T1000 (cell line): Measurements from ENCODE around the gene STK4.
"Not testable (repeated sequence)": the region's sequence is repeated elsewhere in the genome, so short reads cannot be mapped to it uniquely, and the experiment has no call there.

Experiments used
- DNase-seq: peaks from one replicate; lab custom pipeline; 2025; ENCODE audit warnings: mixed read lengths; lab: John Stamatoyannopoulos, UW

Gene STK4

DNA sequence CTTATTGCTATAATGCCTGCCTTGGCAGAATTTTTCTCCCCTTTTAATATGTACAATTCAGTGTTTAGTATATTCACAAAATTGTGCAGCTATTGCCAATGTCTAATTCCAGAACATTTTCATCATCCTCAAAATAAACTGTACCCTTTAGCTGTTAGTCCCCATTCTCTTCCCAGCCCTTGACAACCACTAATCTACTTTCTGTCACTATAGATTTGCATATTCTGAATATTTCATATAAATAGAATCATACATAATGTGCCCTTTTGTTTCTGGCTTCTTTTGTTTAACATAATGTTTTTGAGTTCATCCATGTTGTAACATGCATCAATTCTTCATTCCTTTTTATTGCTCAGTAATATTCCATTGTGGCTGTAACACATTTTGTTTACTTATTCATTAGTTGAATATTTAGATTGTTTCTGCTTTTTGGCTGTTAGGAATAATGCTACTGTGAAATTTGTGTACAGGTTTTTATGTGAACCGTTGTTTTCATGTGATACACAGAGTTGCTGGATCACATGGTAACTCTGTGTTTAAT is 22.4 kb downstream of the STK4 start:
- no peak for DNase-seq

DNA sequence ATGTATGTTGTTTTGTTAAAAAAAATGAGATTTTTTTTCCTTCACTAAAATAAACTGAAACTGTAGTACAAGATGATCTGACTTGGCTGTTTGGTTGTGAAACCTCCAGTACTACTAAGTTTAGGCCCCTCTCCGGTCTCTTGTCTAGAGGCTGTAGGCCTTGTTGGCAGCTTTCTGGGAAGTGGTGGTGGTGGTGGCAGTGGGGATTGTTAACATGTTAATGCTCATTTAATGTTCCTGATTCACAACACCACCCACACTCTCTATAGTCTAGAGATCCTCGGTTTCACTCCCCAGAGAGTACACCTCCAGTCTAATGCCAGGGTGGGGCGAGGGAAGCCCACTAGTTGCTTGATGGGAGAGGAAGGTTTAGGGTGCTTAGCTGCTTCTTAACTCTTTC is 24.1 kb downstream of the STK4 start:
- no peak for DNase-seq

DNA sequence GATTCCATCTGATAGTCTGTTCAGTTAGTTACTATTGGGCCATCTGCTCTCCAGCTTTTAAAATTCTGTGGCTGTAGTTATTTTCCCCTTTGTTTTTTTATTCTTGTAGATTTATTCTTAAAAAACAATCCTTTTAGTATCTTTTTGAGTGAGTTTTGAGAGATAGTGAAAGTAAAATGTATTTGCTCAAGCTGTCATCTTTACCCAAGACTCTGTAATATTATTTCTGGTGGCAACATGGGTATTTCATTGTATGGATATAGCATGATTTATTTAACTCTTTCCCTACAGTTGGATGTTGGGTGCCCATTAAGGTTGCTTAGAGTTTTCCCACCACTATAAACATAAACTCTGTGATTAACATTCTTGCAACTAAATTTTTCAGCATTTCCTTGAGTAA is 24.6 kb downstream of the STK4 start:
- no peak for DNase-seq

DNA sequence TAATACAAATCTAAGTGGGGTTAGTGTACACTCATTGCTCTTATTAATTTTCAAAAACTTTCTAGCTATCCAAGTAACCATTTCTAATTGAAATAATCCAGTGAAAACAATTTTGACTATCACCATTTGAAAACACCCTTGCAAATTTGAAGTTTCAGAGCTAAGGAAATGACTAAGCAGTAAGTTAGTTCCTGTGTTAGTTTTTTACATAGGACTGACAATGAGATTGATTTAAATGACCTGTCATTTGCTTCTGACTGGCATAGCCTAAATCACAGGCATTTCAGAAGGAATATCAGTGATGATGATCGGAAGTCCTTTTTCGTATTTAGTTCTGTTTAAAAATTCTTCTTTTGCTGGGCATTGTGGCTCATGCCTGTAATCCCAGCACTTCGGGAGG is 27.0 kb downstream of the STK4 start:
- DNase-seq = no peak

DNA sequence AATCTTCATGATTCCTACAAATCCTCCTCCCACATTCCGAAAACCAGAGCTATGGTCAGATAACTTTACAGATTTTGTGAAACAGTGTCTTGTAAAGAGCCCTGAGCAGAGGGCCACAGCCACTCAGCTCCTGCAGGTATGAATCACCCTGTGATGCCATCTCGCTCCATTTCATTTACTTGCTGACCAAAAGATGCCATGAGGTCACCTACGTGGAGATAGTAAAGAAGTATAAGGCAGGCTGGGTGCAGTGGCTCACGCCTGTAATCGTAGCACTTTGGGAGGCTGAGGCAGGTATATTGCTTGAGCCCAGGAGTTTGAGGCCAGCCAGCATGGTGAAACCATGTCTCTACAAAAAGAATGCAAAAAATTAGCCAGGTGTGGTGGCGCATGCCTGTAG is 30.9 kb downstream of the STK4 start:
- no peak for DNase-seq

DNA sequence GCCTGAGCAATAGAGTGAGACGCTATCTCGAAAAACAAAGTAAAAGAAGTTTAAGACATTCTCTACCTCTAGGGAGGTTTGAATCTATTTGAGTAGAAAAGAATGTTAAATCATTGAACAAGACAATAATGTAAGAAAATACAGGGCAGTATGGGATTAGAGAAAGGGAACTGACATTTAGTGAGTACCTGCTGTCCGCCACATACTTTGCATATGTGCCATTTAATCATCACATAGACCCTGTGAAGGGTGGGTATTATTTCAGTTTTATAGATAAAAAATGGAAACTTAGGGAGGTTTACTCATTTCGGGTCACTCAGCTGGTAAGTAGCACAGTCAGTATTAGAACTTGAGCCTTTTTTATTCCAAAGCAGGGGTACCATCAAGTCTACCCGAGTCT is 31.4 kb downstream of the STK4 start:
- DNase-seq = no peak

DNA sequence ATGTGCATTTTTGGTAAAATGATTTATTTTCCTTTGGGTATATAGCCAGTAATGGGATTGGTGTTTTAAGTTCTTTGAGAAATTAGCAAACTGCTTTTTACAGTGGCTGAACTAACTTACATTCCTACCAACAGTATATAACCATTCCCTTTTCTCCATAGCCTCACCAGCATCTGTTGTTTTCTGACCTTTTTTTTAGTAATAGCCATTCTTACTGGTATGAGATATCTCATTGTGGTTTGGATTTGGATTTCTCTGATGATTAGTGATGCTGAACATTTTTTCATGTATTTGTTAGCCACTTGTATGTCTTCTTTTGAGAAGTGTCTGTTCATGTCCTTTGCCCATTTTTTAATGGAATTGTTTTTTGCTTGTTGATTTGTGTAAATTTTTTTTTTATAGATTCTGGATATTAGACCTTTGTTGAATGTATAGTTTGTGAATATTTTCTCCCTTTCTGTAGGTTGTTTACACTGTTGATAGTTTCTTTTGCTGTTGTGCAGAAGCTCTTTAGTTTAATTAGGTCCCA is 42.3 kb downstream of the STK4 start:
- no peak for DNase-seq

DNA sequence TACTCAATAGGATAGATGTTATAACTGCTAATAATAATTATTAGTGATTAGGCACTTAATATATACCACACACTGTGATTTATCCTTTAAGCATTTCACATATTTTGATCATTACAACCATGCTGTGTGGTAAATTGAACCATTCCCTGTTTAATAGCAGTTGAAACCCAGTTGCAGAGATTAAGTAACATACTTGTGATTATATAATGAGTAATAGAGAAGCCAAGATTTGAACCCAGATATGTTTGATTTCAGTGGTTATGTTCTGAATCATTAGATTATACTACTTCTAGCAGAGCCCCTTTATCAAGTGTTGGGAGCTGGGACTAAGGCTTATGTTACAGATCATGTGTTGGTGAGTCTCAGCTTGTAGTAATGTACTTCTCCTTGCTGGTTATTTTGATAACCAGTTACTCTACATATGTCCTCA is 44.1 kb downstream of the STK4 start:
- DNase-seq = no peak

DNA sequence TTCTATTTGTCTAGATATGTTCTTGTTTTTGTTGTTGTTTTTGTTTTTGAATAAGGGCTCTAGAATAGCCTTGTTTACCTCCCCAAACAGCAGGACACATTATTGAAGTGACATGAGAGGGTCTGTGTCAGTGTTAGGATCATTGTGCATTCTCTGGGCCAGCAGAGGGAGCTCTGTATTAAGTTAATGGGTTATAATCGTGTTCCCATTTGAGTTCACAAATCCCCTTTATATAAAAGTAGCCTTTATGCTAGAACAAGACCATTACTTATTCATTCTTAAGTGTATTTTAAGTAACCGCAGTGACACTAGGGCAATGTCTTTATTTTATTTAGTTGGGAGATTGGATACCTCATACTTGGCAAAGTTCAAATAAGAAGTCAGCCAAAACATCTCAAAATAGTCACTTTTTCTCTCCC is 44.8 kb downstream of the STK4 start:
- peak; percentile 18 for DNase-seq

DNA sequence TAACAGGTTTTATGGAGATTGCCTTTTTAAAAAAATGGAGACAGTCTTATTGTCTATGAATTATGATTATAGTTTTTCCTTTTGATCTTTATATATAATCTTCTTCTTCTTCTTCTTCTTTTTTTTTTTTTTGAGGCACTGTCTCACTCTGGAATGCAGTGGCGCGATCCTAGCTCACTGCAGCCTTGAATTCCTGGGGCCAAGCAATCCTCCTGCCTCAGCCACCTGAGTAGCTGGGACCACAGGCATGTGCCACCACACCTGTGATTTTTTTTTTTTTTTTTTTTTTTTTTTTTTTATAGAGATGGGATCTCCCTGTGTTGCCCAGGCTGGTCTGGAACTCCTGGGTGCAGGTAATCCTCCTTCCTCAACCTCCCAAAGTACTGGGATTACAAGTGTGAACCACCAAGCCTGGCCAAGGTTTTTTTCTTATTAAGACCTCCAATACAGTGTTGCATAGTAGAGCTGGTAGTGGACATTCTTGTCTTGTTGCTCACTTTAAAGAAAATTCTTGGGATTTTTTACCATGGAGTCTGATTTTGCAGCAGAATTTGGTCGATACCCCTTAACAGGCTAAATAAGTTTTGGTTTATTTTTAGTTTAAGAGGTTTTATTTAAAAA is 46.5 kb downstream of the STK4 start:
- DNase-seq = no peak

DNA sequence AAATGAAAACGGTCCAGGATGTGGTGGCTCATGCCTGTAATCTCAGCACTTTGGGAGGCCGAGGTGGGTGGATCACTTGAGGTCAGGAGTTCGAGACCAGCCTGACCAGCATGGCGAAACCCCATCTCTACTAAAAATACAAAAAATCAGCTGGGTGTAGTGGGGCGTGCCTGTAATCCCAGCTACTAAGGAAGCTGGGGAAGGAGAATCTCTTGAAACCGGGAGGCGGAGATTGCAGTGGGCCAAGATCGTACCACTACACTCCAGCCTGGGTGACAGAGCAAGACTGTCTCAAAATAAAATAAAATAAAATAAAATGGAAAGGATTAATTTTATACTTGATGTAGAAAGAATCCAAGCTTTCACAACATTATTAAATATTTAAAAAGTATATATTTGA is 47.8 kb downstream of the STK4 start:
- DNase-seq = not testable (repeated sequence)

DNA sequence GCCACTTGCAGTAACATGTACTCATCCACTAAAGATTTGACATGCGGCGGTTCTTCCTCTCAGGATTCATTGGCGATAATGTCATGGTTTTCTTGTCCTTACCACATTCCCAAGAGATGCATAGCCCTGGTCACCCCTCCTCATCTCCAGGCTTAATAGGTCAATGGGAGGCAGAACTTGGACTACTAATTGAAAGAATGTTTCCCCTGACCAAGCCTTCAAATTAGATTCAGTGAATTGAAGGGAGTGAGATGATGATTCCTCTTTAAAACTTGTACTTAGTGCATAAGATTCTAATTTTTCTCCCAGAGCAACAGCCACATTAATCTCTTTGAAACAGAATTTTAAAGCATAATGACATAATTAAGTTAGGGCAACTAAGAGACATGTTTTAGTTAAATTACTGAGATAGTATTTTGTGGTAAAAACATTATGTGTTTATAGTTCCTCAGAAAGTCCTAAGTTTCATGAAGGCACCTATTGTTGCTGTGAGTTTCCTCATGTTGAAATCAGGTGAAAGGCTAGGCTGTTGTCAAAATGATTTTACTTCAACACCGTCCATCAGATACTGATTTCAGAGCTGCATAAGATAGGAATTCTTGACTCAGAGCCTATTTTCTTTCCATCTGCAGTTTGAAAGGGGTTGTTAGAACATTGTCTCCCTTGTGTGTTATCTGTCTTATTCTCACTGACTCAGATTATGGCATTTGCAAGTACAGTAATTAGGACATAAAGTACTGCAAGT is 48.5 kb downstream of the STK4 start:
- no peak for DNase-seq

DNA sequence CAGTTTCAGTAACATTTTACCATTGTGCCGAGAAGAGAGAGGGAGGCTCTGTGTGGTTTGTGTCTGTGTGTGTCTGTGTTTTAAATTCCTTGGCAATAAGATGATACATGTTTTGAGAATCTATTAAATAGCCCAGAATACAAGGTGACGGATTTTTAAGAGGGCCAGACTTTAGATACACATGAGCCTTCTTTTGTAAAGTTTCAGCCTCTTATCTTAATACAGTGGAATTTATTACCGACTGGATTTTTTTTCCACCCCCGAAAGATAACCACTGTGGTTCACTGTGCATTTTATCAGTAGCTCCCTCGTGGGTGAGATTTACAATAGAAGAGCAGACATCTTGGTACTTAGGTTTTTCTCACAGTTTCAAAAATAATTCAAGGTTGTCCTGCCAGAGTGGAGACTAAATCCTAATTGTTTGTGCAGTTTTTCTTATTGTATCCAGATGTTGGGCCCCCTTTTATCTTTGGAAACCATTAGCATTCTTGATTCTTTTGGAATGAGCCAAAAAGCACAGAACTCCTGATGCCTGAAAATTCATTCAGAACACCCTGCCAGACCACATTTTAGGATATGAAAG is 49.9 kb downstream of the STK4 start:
- DNase-seq = no peak

DNA sequence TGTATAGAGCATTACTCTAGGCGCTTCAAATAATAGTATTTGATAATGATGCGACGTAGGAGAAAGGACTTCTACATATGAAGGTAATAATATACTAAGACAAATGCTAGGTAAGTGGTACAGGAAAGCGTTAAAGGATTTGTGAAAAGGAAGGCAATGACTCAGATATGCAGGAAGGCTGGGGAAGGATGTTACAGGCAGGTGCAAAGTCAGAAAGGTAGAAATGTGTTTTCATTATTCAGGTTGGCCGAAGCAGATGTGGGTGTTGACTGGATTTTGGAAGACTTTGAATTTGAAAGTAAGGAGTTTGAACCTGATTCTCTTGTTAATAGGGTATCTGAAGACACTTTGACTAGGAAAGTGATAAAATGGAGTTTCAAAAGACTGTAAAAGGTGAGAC is 51.0 kb downstream of the STK4 start:
- DNase-seq = no peak

DNA sequence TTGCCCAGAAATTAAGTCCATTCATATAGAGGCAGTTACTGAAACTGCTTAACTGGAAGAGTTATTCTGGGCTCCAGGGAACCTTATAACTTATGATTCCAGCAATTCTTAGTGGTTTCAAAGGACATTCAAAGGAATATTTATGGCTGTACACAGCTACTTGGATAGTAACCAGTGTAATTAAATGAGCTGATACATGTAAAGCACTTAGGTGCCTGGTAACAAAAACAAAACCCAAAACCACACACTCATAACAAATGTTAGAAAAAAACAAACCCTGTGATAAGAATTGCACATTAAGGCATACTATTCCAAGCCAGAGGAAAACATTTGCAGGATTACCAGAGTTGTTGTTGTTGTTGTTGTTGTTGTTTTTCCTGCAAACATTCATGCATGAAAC is 51.5 kb downstream of the STK4 start:
- no peak for DNase-seq

DNA sequence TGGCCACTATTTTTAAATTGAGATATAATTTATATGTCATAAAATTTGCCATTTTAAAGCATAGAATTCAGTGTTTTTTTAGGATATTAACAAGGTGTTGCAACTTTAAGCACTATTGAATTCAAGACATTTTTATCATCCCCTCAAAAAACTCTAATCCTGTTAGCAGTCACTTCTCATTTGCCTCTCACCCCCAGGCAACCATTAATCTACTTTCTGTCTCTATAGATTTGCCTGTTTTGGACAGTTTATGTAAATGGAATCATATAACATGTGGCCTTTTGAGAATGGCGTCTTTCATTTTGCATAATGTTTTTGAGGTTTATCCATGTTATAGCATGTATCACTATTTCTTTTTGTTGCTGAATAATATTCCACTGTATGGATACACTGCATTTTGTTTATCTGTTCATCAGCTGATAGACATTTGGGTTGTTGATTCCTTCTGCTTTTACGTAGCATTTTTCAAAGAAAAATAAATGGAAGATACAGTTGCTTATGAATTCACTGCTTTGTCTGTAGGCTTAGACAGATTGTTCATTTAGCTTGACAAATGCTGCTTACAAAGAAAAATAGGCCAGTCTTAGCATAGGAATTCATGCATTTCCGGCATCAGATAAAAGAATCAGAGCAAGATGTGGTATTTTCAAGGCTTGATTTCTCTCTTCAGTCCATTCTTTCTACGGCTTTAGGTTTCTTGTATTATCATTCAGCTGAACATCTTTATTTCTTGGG is 52.9 kb downstream of the STK4 start:
- DNase-seq = no peak

DNA sequence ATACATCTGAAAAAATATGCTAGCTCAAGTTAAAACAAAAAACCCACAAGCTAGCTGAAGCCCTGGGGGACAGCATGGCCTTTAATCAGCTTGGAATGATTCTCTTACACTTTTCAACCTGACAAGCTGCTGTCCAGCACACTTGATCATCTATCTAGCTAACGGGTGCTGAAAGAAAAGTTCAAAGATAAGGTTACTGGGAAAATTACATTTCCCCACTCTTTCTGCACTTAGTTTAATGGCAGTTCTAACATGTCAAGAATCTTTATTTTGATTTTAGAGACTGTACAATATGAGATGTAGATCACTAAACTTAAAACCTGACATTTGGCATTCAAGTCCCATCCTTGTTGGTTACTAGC is 53.4 kb downstream of the STK4 start:
- no peak for DNase-seq

DNA sequence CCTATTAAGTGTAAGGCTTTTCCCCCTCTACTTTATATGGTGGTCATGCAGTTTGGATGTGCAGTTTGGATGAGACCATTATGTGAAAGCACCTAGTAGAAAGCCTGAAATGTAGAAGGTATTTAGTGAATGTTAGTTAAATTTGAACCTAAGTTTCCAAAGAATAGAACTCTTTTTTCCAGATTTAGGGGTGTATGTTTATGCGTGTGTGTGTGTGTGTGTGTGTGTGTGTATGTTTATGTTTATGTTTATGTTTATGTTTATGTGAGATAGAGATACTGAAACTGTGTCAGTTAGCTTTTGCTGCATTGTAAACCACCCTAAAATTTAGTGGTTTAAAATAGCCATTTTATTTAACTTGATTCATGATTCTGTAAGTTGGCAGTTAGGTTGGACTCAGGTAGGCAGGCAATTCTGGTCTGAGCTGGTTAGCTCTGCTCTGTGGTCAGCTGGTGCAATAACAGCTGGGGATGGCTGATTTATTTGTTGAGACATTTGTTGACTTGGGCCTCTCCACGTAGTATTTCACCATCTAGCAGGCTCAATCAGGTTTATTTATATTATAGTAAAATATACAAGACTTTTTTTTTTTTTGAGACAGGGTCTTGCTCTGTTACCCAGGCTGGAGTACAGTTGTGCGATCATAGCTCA is 54.0 kb downstream of the STK4 start:
- no peak for DNase-seq

DNA sequence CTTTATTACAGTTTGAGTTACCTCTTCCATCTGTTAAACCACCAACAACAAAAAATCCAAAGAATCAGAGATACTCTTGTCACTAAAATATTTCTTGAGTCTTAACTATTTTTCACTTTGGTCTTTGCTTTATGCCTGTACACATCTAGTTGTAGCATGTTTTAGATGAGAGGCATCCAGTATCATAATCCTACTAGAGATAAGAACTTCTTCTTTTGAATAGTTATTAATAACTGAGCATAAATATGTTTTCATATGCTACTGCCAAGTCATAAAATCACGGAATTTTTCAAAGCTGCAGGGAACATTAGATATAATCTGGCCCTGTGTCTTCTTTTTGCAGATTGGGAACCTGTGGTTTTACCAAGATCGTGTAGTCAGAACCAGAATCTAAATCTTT is 55.3 kb downstream of the STK4 start:
- no peak for DNase-seq

DNA sequence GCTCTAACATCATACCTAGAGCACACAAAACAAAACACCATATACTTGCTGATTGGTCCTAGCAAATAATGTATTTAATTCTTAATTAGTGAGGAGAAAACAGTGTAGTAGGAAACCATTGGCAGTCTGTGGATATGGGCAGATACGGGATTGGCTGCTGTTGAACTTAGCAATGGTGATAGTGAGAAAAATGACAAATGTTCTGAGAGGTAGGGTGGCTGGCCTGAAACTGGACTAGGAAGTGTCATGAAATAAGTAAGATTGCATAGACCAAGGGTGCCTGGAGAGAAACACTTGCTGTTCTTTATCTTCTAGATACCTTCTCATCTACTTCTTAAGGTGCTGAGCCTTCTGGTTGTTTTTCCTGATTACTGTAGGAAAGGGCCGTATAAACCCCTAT is 56.8 kb downstream of the STK4 start:
- DNase-seq = not testable (repeated sequence)

DNA sequence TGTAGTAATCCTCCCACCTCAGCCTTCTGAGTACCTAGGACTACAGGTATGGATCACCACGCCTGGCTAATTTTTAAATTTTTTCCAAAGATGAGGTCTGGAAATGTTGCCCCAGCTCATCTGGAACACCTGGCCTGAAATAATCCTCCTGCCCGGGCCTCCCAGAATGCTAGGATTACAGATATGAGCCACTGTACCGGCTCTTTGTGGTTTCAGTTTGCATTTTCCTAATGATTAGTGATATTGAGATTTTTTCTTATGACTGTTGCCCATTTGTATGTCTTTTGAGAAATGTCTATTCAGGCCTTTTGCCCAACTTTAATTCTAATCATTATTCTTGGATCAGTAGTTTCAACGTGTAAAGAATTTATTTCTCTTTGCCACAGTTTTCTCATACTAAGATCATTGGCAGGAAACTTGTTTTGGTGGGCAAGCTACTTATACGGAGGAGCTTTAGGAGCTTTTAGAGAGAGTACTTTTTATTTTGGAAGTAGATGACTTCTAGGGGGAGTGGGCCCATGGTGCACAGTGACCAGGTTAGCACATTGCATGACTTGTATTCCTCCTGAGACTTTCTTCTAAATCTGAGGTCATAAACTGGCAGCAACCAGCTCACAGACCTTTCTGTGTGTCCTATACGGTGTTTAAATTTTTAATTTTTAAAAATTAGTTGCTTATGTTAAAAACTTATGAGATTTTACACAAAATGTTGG is 62.3 kb downstream of the STK4 start:
- DNase-seq = no peak
